Measurements from ENCODE around the gene NDUFS7. TPM values are rescaled to one million over a fixed set of nuclear protein-coding genes. Genes with fewer than 3 reads are reported as not detected.

The NDUFS7 gene
- polyA plus RNA-seq, 1 experiment: 59.6 TPM

DNA sequence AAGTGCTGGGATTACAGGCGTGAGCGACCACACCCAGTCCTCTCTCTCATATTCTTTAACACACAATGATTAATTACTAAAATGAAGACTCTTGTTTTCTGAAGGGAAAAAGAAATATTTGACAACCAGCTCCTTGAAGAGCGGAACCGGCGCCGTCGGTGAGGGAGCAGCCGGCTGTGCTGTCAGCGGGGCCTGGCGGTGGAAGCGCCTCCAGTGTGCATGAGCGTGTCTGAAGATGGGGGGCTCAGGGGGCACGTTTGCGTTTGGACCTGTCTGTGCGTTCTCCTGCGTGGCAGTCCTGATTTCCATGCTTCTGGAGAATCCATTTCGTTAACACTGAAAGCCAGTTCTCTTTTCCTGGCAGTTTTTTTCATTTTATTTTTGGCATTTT lies 7.3 kb upstream of the NDUFS7 start:
- POLR2A ChIA-PET: interaction anchor here (0.7 kb wide), 1 partner anchor 15 kb away, joined by 22 read pairs; no protein-coding TSS in a partner anchor
- no peak for DNase-seq (ENCODE audit: low read depth)
- TF ChIP-seq, protein P1, sequence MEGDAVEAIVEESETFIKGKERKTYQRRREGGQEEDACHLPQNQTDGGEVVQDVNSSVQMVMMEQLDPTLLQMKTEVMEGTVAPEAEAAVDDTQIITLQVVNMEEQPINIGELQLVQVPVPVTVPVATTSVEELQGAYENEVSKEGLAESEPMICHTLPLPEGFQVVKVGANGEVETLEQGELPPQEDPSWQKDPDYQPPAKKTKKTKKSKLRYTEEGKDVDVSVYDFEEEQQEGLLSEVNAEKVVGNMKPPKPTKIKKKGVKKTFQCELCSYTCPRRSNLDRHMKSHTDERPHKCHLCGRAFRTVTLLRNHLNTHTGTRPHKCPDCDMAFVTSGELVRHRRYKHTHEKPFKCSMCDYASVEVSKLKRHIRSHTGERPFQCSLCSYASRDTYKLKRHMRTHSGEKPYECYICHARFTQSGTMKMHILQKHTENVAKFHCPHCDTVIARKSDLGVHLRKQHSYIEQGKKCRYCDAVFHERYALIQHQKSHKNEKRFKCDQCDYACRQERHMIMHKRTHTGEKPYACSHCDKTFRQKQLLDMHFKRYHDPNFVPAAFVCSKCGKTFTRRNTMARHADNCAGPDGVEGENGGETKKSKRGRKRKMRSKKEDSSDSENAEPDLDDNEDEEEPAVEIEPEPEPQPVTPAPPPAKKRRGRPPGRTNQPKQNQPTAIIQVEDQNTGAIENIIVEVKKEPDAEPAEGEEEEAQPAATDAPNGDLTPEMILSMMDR (IDR thresholded peaks at IDR 0.05; ENCODE audit: insufficient read depth, low read depth, low read length): no peak

DNA sequence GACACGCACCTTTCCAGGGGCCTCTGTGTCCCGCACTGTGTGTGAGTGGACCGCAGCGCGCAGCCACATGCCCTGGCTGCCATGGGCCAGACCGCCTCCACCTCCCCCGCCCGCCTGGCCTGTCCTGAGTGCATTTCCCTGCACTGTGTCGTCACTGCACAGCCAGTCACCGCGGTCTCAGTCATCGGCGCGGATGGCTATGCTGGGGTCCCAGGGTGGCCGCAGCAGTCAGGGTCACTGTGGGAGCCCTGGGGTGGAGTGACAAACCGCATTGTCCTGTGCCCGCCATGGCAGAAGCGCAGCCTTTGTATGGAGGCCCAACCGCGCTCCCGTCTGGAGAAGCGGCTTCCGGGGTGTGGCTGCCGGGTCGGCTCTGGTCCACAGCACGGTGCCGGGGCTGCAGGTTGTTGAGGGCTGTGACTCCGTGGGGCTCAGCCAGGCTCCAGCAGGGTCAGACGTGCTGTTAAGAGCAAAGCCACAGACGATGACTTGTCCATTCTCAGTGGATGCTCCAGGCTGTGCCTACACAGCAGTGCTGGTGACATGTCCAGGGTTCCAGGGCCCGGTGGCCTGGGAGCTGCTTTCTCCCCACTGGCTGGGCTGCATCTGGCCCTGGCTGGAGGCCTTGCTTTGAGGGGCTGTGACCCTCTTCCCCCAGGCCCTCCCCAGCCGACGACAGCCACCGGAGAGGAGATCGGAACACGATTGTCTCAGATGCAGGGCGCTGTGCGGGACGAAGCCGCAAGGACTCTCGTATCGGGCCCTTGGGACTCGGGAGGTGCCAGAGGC lies 6.3 kb upstream of the NDUFS7 start:
- POLR2A ChIA-PET: no interaction called here
- DNase-seq (ENCODE audit: low read depth): no peak
- CTCF ChIA-PET: no interaction called here
- Histone ChIP-seq H3K27me3 (ENCODE audit: control insufficient read depth, insufficient read depth, low read length) (no peaks in the 10 kb centered on the region), H3K4me3 (ENCODE audit: low read depth, low read length) (no peak overlapping the region), H3K36me3 (ENCODE audit: control insufficient read depth, insufficient read depth, low read length) (peaks cover 13% of the 10 kb centered on the region)
- TF ChIP-seq, protein P1 (IDR thresholded peaks at IDR 0.05; ENCODE audit: insufficient read depth, low read depth, low read length): no peak

More for the DNA sequence above, 7.3 kb upstream of the NDUFS7 start:
- Histone ChIP-seq H3K36me3 (ENCODE audit: control insufficient read depth, insufficient read depth, low read length) (peaks cover 13% of the 10 kb centered on the region), H3K4me3 (ENCODE audit: low read depth, low read length) (no peak overlapping the region), H3K27me3 (ENCODE audit: control insufficient read depth, insufficient read depth, low read length) (no peaks in the 10 kb centered on the region)
- CTCF ChIA-PET: interaction anchor here (0.6 kb wide), 1 partner anchor 190 kb away, joined by 3 read pairs; no protein-coding TSS in a partner anchor

DNA sequence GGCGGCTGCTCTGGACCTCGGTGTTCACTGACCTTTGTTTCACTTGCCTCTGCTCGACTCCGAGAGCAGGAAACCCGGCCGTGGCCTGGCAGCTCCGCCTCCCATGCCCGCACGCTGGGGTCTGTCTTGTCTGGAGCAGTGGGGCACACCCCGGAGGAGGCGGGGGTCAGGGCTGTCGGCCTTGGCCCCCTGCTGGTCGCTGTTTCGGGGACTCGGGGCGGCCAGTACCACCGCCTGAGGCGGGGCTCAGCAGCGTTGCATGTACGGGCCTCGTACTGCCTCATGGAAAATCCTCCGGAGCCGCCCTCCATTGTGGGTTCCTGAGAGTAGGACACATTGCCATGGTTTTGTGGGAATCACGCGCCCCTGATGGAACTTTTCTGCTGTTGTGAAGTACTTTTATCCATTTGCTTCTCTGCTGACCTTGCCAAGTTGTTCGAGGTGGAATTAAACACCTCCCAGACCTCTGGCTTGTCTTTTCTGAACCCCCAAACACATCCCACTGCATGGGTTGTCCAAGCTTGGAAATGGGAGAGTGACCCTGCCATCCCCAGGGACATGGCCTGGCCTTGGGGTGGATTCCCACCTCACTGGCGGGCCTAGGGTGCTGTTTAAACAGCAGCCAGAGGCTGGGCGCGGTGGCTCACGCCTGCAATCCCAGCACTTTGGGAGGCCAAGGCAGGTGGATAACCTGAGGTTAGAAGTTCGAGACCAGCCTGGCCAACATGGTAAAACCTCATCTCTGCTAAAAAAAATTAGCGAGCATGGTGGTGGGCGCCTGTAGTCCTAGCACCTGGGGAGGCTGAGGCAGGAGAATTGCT lies 5.5 kb upstream of the NDUFS7 start:
- DNase-seq (ENCODE audit: low read depth): no peak
- CTCF ChIA-PET: no interaction called here
- no peaks in the 10 kb centered on the region for H3K27me3 ChIP-seq (ENCODE audit: control insufficient read depth, insufficient read depth, low read length)
- POLR2A ChIA-PET: no interaction called here
- TF ChIP-seq, protein P1 (IDR thresholded peaks at IDR 0.05; ENCODE audit: insufficient read depth, low read depth, low read length): no peak
- peaks cover 13% of the 10 kb centered on the region for H3K36me3 ChIP-seq (ENCODE audit: control insufficient read depth, insufficient read depth, low read length)
- H3K4me3 ChIP-seq (ENCODE audit: low read depth, low read length): no peak overlapping the region

DNA sequence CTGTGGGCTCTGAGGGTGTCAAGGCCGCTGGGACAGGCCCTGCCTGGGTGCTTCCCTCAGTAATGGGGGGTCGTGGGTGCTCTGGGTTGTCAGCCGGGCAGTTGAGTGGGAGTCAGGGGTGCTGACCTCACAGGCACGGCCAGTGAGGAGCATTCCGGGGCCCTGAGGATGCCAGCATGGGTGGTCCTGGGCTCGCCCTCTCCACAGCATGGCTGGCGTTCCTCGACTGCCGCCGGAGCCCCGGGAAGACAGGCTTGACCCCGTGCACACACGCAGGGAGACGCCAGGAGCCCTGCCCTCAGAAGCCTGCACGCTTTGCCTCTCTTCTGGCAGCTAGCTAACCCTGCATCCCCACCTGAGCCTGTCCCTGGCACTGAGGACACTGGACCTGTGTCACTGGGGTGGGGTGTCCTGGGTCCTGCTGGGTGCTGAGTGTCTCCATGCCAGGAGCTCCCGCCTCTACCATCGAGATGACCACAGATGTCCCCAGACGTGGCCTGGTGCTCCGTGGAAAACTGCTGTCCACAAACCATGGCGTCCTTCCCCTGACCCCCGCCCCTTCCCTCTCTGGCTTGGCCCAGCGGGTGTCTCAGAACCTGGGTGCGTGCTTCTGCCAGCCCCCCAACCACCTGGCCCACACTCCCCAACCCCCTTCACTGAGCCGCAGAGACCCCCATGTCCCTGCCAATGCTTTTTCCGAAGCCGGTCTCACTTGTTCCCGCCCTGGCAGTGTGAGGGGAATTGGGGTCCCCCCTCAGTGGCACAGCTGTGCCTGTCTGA lies 4.4 kb upstream of the NDUFS7 start:
- ChIA-PET CTCF (no interaction called here), POLR2A (no interaction called here)
- Histone ChIP-seq H3K4me3 (ENCODE audit: low read depth, low read length) (no peak overlapping the region), H3K27me3 (ENCODE audit: control insufficient read depth, insufficient read depth, low read length) (no peaks in the 10 kb centered on the region), H3K36me3 (ENCODE audit: control insufficient read depth, insufficient read depth, low read length) (peaks cover 6% of the 10 kb centered on the region)
- TF ChIP-seq, protein P1 (IDR thresholded peaks at IDR 0.05; ENCODE audit: insufficient read depth, low read depth, low read length): no peak
- DNase-seq (ENCODE audit: low read depth): no peak
